H9 (cell line): ENCODE data around the gene GABARAPL2. TPM values are rescaled to one million over a fixed set of nuclear protein-coding genes. Genes with fewer than 3 reads are reported as not detected.

Experiments used
- DNase-seq: peaks from one replicate; pipeline ENCODE4 v3.0.0-alpha.2; 2017
- H2AFZ ChIP-seq: one replicate; pipeline ENCODE4 v1.6.1; 2013; ENCODE audit warnings: mild to moderate bottlenecking, low read length, control low read depth, moderate library complexity
- H2AK5ac ChIP-seq: 2 replicates; pipeline ENCODE4 v1.6.1; 2013; ENCODE audit warnings: low read length, control low read depth, mixed read lengths; ENCODE audit not compliant: insufficient read length
- H2BK120ac ChIP-seq: one replicate; pipeline ENCODE4 v1.6.1; 2013; ENCODE audit warnings: low read depth, mild to moderate bottlenecking, low read length, control low read depth, inconsistent platforms; ENCODE audit not compliant: poor library complexity, severe bottlenecking
- H2BK12ac ChIP-seq: 2 replicates; pipeline ENCODE4 v1.6.1; 2013; ENCODE audit warnings: low read length, control low read depth, mixed read lengths, low read depth; ENCODE audit not compliant: insufficient read length
- H2BK15ac ChIP-seq: 2 replicates; pipeline ENCODE4 v1.6.1; 2013; ENCODE audit warnings: low read depth, low read length, control low read depth
- H2BK20ac ChIP-seq: one replicate; pipeline ENCODE4 v1.6.1; 2013; ENCODE audit warnings: low read depth, mild to moderate bottlenecking, low read length, control low read depth, inconsistent platforms; ENCODE audit not compliant: poor library complexity, severe bottlenecking
- H2BK5ac ChIP-seq: 2 replicates; pipeline ENCODE4 v1.6.1; 2013; ENCODE audit warnings: low read length, control low read depth, mixed read lengths; ENCODE audit not compliant: insufficient read length
- H3K14ac ChIP-seq: 2 replicates; pipeline ENCODE4 v1.6.1; 2013; ENCODE audit warnings: low read length, control low read depth; ENCODE audit not compliant: insufficient read depth
- H3K18ac ChIP-seq: 2 replicates; pipeline ENCODE4 v1.6.1; 2013; ENCODE audit warnings: low read depth, mild to moderate bottlenecking, mixed read lengths, low read length, control low read depth; ENCODE audit not compliant: insufficient read length
- H3K23ac ChIP-seq: 2 replicates; pipeline ENCODE4 v1.6.1; 2013; ENCODE audit warnings: low read length, control low read depth, mixed read lengths, low read depth; ENCODE audit not compliant: insufficient read length
- H3K23me2 ChIP-seq: 2 replicates; pipeline ENCODE4 v1.6.1; 2013; ENCODE audit warnings: low read depth, mild to moderate bottlenecking, mixed read lengths, low read length, control low read depth; ENCODE audit not compliant: insufficient read length, poor library complexity, severe bottlenecking
- H3K27ac ChIP-seq: 2 replicates; pipeline ENCODE4 v1.5.1; 2013; ENCODE audit warnings: low read length, control low read depth, mixed read lengths, low read depth; ENCODE audit not compliant: insufficient read length
- H3K27me3 ChIP-seq: 2 replicates; pipeline ENCODE4 v1.6.1; 2013; ENCODE audit warnings: low read length, control low read depth, inconsistent platforms; ENCODE audit not compliant: insufficient read depth
- H3K4ac ChIP-seq: 2 replicates; pipeline ENCODE4 v1.6.1; 2013; ENCODE audit warnings: low read depth, mild to moderate bottlenecking, control low read depth, inconsistent platforms, low read length, moderate library complexity
- H3K4me1 ChIP-seq: 2 replicates; pipeline ENCODE4 v1.6.1; 2013; ENCODE audit warnings: low read length, control low read depth, inconsistent platforms; ENCODE audit not compliant: insufficient read depth
- H3K4me2 ChIP-seq: 2 replicates; pipeline ENCODE4 v1.6.1; 2013; ENCODE audit warnings: low read length, control low read depth, mixed read lengths; ENCODE audit not compliant: insufficient read length, insufficient read depth
- H3K56ac ChIP-seq: 2 replicates; pipeline ENCODE4 v1.6.1; 2013; ENCODE audit warnings: low read depth, mild to moderate bottlenecking, mixed read lengths, low read length, control low read depth; ENCODE audit not compliant: insufficient read length
- H3K79me1 ChIP-seq: 2 replicates; pipeline ENCODE4 v1.6.1; 2013; ENCODE audit warnings: low read depth, mild to moderate bottlenecking, moderate library complexity, low read length, control low read depth, inconsistent platforms; ENCODE audit not compliant: insufficient read depth, poor library complexity, severe bottlenecking
- H3K79me2 ChIP-seq: 2 replicates; pipeline ENCODE4 v1.6.1; 2013; ENCODE audit warnings: low read length, control low read depth, inconsistent platforms; ENCODE audit not compliant: insufficient read depth
- H3K9ac ChIP-seq: 2 replicates; pipeline ENCODE4 v1.6.1; 2013; ENCODE audit warnings: low read length, control low read depth, mixed read lengths; ENCODE audit not compliant: insufficient read length; ENCODE audit errors: extremely low read depth
- H3K9me3 ChIP-seq: one replicate; pipeline ENCODE4 v1.6.1; 2013; ENCODE audit warnings: low read depth, low read length, inconsistent platforms; ENCODE audit not compliant: control insufficient read depth
- H3T11ph ChIP-seq: one replicate; pipeline ENCODE4 v1.6.1; 2013; ENCODE audit warnings: mild to moderate bottlenecking, low read length, control low read depth, inconsistent platforms
- H4K20me1 ChIP-seq: one replicate; pipeline ENCODE4 v1.6.1; 2013; ENCODE audit not compliant: control insufficient read depth, insufficient read length, insufficient read depth
- H4K5ac ChIP-seq: 2 replicates; pipeline ENCODE4 v1.6.1; 2013; ENCODE audit warnings: low read depth, mild to moderate bottlenecking, mixed read lengths, low read length, control low read depth; ENCODE audit not compliant: insufficient read length
- H4K8ac ChIP-seq: replicated peaks from 2 replicates; pipeline ENCODE4 v1.6.1; 2013; ENCODE audit warnings: low read length, control low read depth, mixed read lengths, low read depth; ENCODE audit not compliant: insufficient read length
- H4K91ac ChIP-seq: 2 replicates; pipeline ENCODE4 v1.6.1; 2013; ENCODE audit warnings: low read depth, mild to moderate bottlenecking, moderate library complexity, mixed read lengths, low read length, control low read depth; ENCODE audit not compliant: insufficient read length
- H3K27ac Mint-ChIP-seq, 3 experiments: 2 replicates in 2 of 3; 3 replicates in 1 of 3; pipeline ENCODE4 v1.8.0; 2020 to 2021; ENCODE audit warnings: mixed read lengths in 3 of 3, mild to moderate bottlenecking in 1 of 3, moderate library complexity in 1 of 3
- H3K27me3 Mint-ChIP-seq: 2 replicates; pipeline ENCODE4 v1.8.0; 2021; ENCODE audit warnings: low read depth, mild to moderate bottlenecking, moderate library complexity, mixed read lengths
- H3K36me3 Mint-ChIP-seq, 3 experiments: 2 replicates in 2 of 3; 3 replicates in 1 of 3; pipeline ENCODE4 v1.8.0; 2020 to 2021; ENCODE audit warnings: low read depth in 3 of 3, mixed read lengths in 3 of 3; ENCODE audit not compliant: insufficient read depth in 1 of 3
- H3K4me1 Mint-ChIP-seq, 2 experiments: 2 replicates each; pipeline ENCODE4 v1.8.0; 2020; ENCODE audit warnings: mixed read lengths in 2 of 2
- H3K4me3 Mint-ChIP-seq, 2 experiments: 2 replicates in 1 of 2; 3 replicates in 1 of 2; pipeline ENCODE4 v1.8.0; 2020 to 2021; ENCODE audit warnings: mild to moderate bottlenecking in 2 of 2, mixed read lengths in 2 of 2, moderate library complexity in 1 of 2
- H3K9me3 Mint-ChIP-seq, 2 experiments: 2 replicates in 1 of 2; 3 replicates in 1 of 2; pipeline ENCODE4 v1.8.0; 2020; ENCODE audit warnings: mild to moderate bottlenecking in 2 of 2, mixed read lengths in 2 of 2, moderate library complexity in 1 of 2
- WGBS: extraction: QIAGEN DNeasy Blood & Tissue Kit; methylation state at CpG from one replicate; pipeline ENCODE4 v1.1.7; 2013; ENCODE audit warnings: missing lambda C conversion rate, low lambda C conversion rate, mixed read lengths; ENCODE audit not compliant: insufficient read length; ENCODE audit errors: extremely low coverage; 5-methylcytosine and 5-hydroxymethylcytosine counted together
- total RNA-seq: library from RNA; stranded (reverse); gene quantifications from 2 replicates; pipeline ENCODE4 v1.2.1, GENCODE V29; 2021
- TF ChIP-seq, protein P1 (sequence below): fragments of 200-600 bp; sonication (generic); conservative IDR thresholded peaks from 3 replicates; pipeline ENCODE4 v1.8.0; 2021; ENCODE audit warnings: antibody characterized with exemption, mild to moderate bottlenecking

Gene GABARAPL2
- total RNA-seq, 1 experiment from 2014 or later, result 62.6 TPM

- Histone ChIP-seq H3K4me1 (no peaks in the 10 kb centered on the region), H4K8ac (no peak overlapping the region), H2BK20ac (no peak overlapping the region), H2BK120ac (no peak overlapping the region), H2BK5ac (no peak overlapping the region), H3K27ac (no peak overlapping the region), H4K91ac (no peak overlapping the region), H3K18ac (no peak overlapping the region), H3K9ac (no peak overlapping the region), H3K23me2 (no peaks in the 10 kb centered on the region), H3T11ph (no peak overlapping the region), H3K79me1 (no peaks in the 10 kb centered on the region), H4K20me1 (no peaks in the 10 kb centered on the region), H3K79me2 (no peaks in the 10 kb centered on the region), H3K4me2 (no peak overlapping the region), H2BK15ac (no peak overlapping the region), H3K14ac (no peak overlapping the region), H3K4ac (no peak overlapping the region), H2AK5ac (no peak overlapping the region), H2BK12ac (no peak overlapping the region), H3K9me3 (peaks cover 13% of the 10 kb centered on the region), H4K5ac (no peak overlapping the region), H3K23ac (no peak overlapping the region), H2AFZ (no peak overlapping the region), H3K27me3 (no peaks in the 10 kb centered on the region), H3K56ac (no peak overlapping the region)
- Mint-ChIP-seq H3K36me3 (peaks cover 55 to 69% (median 66%) of the 10 kb centered on the region in 3 experiments), H3K9me3 (peaks cover 11 to 24% of the 10 kb centered on the region in 2 experiments; a peak in 4 of 5 replicates), H3K4me3 (no peak overlapping the region), H3K27me3 (no peaks in the 10 kb centered on the region), H3K4me1 (peaks cover 6% of the 10 kb centered on the region in 2 experiments), H3K27ac (peak overlapping the region in 1 of 3 experiments; percentile 80; a peak in 1 of 7 replicates)
- no peak for DNase-seq
- whole genome bisulfite sequencing, result no CpG with 5 or more reads among the region's 6 CpGs
- TF ChIP-seq, protein P1, sequence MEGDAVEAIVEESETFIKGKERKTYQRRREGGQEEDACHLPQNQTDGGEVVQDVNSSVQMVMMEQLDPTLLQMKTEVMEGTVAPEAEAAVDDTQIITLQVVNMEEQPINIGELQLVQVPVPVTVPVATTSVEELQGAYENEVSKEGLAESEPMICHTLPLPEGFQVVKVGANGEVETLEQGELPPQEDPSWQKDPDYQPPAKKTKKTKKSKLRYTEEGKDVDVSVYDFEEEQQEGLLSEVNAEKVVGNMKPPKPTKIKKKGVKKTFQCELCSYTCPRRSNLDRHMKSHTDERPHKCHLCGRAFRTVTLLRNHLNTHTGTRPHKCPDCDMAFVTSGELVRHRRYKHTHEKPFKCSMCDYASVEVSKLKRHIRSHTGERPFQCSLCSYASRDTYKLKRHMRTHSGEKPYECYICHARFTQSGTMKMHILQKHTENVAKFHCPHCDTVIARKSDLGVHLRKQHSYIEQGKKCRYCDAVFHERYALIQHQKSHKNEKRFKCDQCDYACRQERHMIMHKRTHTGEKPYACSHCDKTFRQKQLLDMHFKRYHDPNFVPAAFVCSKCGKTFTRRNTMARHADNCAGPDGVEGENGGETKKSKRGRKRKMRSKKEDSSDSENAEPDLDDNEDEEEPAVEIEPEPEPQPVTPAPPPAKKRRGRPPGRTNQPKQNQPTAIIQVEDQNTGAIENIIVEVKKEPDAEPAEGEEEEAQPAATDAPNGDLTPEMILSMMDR, result no peak
Observed at GRCh38 chr16:75599452-75600277, 33.5 kb downstream of the GABARAPL2 start.
